H1 (cell line): ENCODE measurements around the gene FOXL3. TPM values are rescaled to one million over a fixed set of nuclear protein-coding genes. Genes with fewer than 3 reads are reported as not detected.

Experiments used
- CTCF ChIA-PET: fragments of 300-600 bp; sonication (Branson Sonifier 250); formaldehyde crosslinking; loops from one replicate; lab custom pipeline; 2021; ENCODE audit not compliant: partially characterized antibody; lab: Charles Lee
- POLR2A ChIA-PET: fragments of 300-600 bp; sonication (Branson Sonifier 250); formaldehyde crosslinking; loops from one replicate; lab custom pipeline; 2021; ENCODE audit warnings: inconsistent platforms; ENCODE audit not compliant: partially characterized antibody; lab: Charles Lee
- DNase-seq, 2 experiments: peaks; one replicate each; pipeline versions ENCODE4 v3.0.0 to v3.0.0-alpha.2; 2010 to 2022; ENCODE audit warnings: low spot score in 2 of 2, low read depth in 1 of 2, mixed read lengths in 1 of 2
- FAIRE-seq: peaks from 2 replicates; lab custom pipeline; 2011; peaks lifted over from hg19 to GRCh38; lab: Jason Lieb, UNC
- H2AFZ ChIP-seq: 2 replicates; pipeline ENCODE4 v1.8.1; 2012; ENCODE audit warnings: low read length, inconsistent platforms
- H2AK5ac ChIP-seq: 2 replicates; pipeline ENCODE4 v1.6.1; 2013; ENCODE audit warnings: low read depth, low read length
- H2BK120ac ChIP-seq: replicated peaks from 2 replicates; pipeline ENCODE3; 2013; ENCODE audit warnings: low read depth, low read length, inconsistent platforms
- H2BK12ac ChIP-seq: 2 replicates; pipeline ENCODE4 v1.6.1; 2013; ENCODE audit warnings: low read depth, low read length
- H2BK15ac ChIP-seq: 2 replicates; pipeline ENCODE4 v1.6.1; 2013; ENCODE audit warnings: low read length
- H2BK20ac ChIP-seq: 2 replicates; pipeline ENCODE4 v1.6.1; 2013; ENCODE audit warnings: low read length
- H2BK5ac ChIP-seq: 2 replicates; pipeline ENCODE4 v1.6.1; 2013; ENCODE audit warnings: low read depth, low read length
- H3K14ac ChIP-seq: 2 replicates; pipeline ENCODE4 v1.6.1; 2013; ENCODE audit warnings: inconsistent platforms; ENCODE audit not compliant: insufficient read length
- H3K18ac ChIP-seq: 2 replicates; pipeline ENCODE4 v1.6.1; 2013; ENCODE audit warnings: low read length; ENCODE audit errors: extremely low read depth
- H3K23ac ChIP-seq: 2 replicates; pipeline ENCODE4 v1.6.1; 2013; ENCODE audit warnings: inconsistent platforms; ENCODE audit not compliant: insufficient read length
- H3K23me2 ChIP-seq: 2 replicates; pipeline ENCODE4 v1.6.1; 2013; ENCODE audit warnings: low read depth, low read length
- H3K27ac ChIP-seq: 2 replicates; pipeline ENCODE4 v1.6.1; 2011; ENCODE audit warnings: low read depth, low read length, inconsistent platforms
- H3K27me3 ChIP-seq, 4 experiments: replicated peaks in 1 of 4; 1 replicate in 1 of 4; 2 replicates in 3 of 4; pipeline versions ENCODE4 v1.6.1 to v1.8.1; 2011 to 2013; ENCODE audit warnings: low read length in 3 of 4, mild to moderate bottlenecking in 3 of 4, inconsistent platforms in 2 of 4, mixed read lengths in 2 of 4, moderate library complexity in 1 of 4; ENCODE audit not compliant: control insufficient read depth in 3 of 4, insufficient read depth in 3 of 4; ENCODE audit errors: extremely low read depth in 1 of 4
- H3K36me3 ChIP-seq, 4 experiments: 2 replicates each; pipeline versions ENCODE4 v1.6.1 to v1.8.1; 2011 to 2013; ENCODE audit warnings: mild to moderate bottlenecking in 4 of 4, low read length in 3 of 4, moderate library complexity in 2 of 4, control low read depth in 1 of 4, inconsistent platforms in 1 of 4; ENCODE audit not compliant: insufficient read depth in 4 of 4, control insufficient read depth in 2 of 4
- H3K4ac ChIP-seq: replicated peaks from 2 replicates; pipeline ENCODE3; 2013; ENCODE audit warnings: low read length, low read depth, mixed read lengths, inconsistent platforms; ENCODE audit not compliant: insufficient read length
- H3K4me1 ChIP-seq, 4 experiments: replicated peaks in 1 of 4; 1 replicate in 1 of 4; 2 replicates in 3 of 4; pipeline versions ENCODE4 v1.6.1 to v1.8.1; 2011 to 2013; ENCODE audit warnings: low read length in 3 of 4, inconsistent platforms in 2 of 4, mixed read lengths in 1 of 4; ENCODE audit not compliant: insufficient read depth in 4 of 4, control insufficient read depth in 3 of 4
- H3K4me2 ChIP-seq, 2 experiments: 2 replicates each; pipeline versions ENCODE4 v1.6.1 to v1.8.1; 2011 to 2013; ENCODE audit warnings: low read depth in 2 of 2, low read length in 2 of 2, control low read depth in 1 of 2, inconsistent platforms in 1 of 2, mild to moderate bottlenecking in 1 of 2; ENCODE audit not compliant: insufficient read depth in 1 of 2
- H3K4me3 ChIP-seq, 4 experiments: fragments of 200-600, 300-600 bp in 1 of 4; sonication (generic), shearing (Covaris generic), sonication (Bioruptor Twin) in 1 of 4; 2 replicates each; pipeline versions ENCODE4 v1.5.1 to v1.8.1; 2011 to 2016; ENCODE audit warnings: low read length in 4 of 4, low read depth in 3 of 4, control low read depth in 2 of 4, inconsistent platforms in 2 of 4, mild to moderate bottlenecking in 2 of 4, mixed read lengths in 1 of 4, moderate library complexity in 1 of 4; ENCODE audit not compliant: insufficient read depth in 2 of 4; ENCODE audit errors: extremely low read depth in 1 of 4
- H3K56ac ChIP-seq: replicated peaks from 2 replicates; pipeline ENCODE3; 2013; ENCODE audit warnings: low read depth, mild to moderate bottlenecking, mixed read lengths, low read length, inconsistent platforms; ENCODE audit not compliant: insufficient read length
- H3K79me1 ChIP-seq: 2 replicates; pipeline ENCODE4 v1.6.1; 2013; ENCODE audit warnings: low read depth, low read length, control low read depth
- H3K79me2 ChIP-seq, 2 experiments: 2 replicates each; pipeline versions ENCODE4 v1.6.1 to v1.8.1; 2012 to 2013; ENCODE audit warnings: low read length in 2 of 2, mild to moderate bottlenecking in 2 of 2, inconsistent platforms in 1 of 2; ENCODE audit not compliant: insufficient read depth in 2 of 2, control insufficient read depth in 1 of 2
- H3K9ac ChIP-seq, 4 experiments: replicated peaks in 1 of 4; 1 replicate in 1 of 4; 2 replicates in 3 of 4; pipeline versions ENCODE4 v1.6.1 to v1.8.1; 2011 to 2013; ENCODE audit warnings: low read depth in 3 of 4, low read length in 3 of 4, control low read depth in 2 of 4, mild to moderate bottlenecking in 2 of 4, moderate library complexity in 2 of 4, inconsistent platforms in 1 of 4; ENCODE audit errors: extremely low read depth in 1 of 4
- H3K9me3 ChIP-seq, 2 experiments: 2 replicates each; pipeline versions ENCODE4 v1.6.1 to v1.8.1; 2012 to 2013; ENCODE audit warnings: mild to moderate bottlenecking in 2 of 2, moderate library complexity in 2 of 2, control low read depth in 1 of 2, inconsistent platforms in 1 of 2, low read depth in 1 of 2, low read length in 1 of 2, mixed read lengths in 1 of 2; ENCODE audit not compliant: insufficient read depth in 2 of 2
- H4K20me1 ChIP-seq, 2 experiments: replicated peaks in 1 of 2; 2 replicates each; pipeline versions ENCODE3 to v1.8.1; 2011 to 2013; ENCODE audit warnings: inconsistent platforms in 2 of 2, low read length in 2 of 2, mild to moderate bottlenecking in 1 of 2; ENCODE audit not compliant: insufficient read depth in 2 of 2, control insufficient read depth in 1 of 2
- H4K5ac ChIP-seq: 2 replicates; pipeline ENCODE4 v1.6.1; 2013; ENCODE audit warnings: low read length, low read depth, mixed read lengths, inconsistent platforms; ENCODE audit not compliant: insufficient read length
- H4K8ac ChIP-seq: 2 replicates; pipeline ENCODE4 v1.8.0; 2013; ENCODE audit warnings: mild to moderate bottlenecking, moderate library complexity, low read length, inconsistent platforms; ENCODE audit not compliant: insufficient read depth; ENCODE audit errors: extremely low read depth
- H4K91ac ChIP-seq: replicated peaks from 2 replicates; pipeline ENCODE3; 2013; ENCODE audit warnings: low read length, mixed read lengths, inconsistent platforms; ENCODE audit not compliant: insufficient read length
- BCL11A ChIP-seq, 2 experiments: IDR thresholded peaks; one replicate each; pipeline ENCODE4 v1.6.1; 2011; ENCODE audit warnings: low read depth in 2 of 2, low read length in 2 of 2, mild to moderate bottlenecking in 2 of 2
- CHD2 ChIP-seq: IDR thresholded peaks from 2 replicates; pipeline ENCODE4 v1.6.1; 2012; ENCODE audit warnings: low read length, improper control_type of control experiment
- EP300 ChIP-seq, 2 experiments: IDR thresholded peaks; 1 replicate in 1 of 2; 2 replicates in 1 of 2; pipeline ENCODE4 v1.6.1; 2011 to 2012; ENCODE audit warnings: low read depth in 2 of 2, low read length in 2 of 2, mild to moderate bottlenecking in 2 of 2, borderline replicate concordance in 1 of 2, inconsistent platforms in 1 of 2, moderate library complexity in 1 of 2
- FOSL1 ChIP-seq: IDR thresholded peaks from 2 replicates; pipeline ENCODE4 v1.6.1; 2011; ENCODE audit warnings: mild to moderate bottlenecking, low read depth, low read length, moderate library complexity; ENCODE audit not compliant: insufficient read depth
- HDAC6 ChIP-seq: IDR thresholded peaks from one replicate; pipeline ENCODE4 v1.7.1; 2012; ENCODE audit warnings: low read depth, mild to moderate bottlenecking, inconsistent platforms, low read length, moderate library complexity
- KDM1A ChIP-seq: fragments of 200-600, 300-600 bp; sonication (generic); IDR thresholded peaks from 2 replicates; pipeline ENCODE4 v1.7.1; 2016; ENCODE audit warnings: mild to moderate bottlenecking, low read length, borderline replicate concordance
- MAX ChIP-seq: IDR thresholded peaks from 2 replicates; pipeline ENCODE4 v1.6.1; 2012; ENCODE audit warnings: inconsistent platforms
- RBBP5 ChIP-seq: IDR thresholded peaks from 2 replicates; pipeline ENCODE4 v1.7.1; 2012; ENCODE audit warnings: low read depth, mild to moderate bottlenecking, inconsistent platforms, low read length, moderate library complexity, borderline replicate concordance
- RXRA ChIP-seq: IDR thresholded peaks from 2 replicates; pipeline ENCODE4 v1.6.1; 2011; ENCODE audit warnings: low read depth, mild to moderate bottlenecking, low read length, moderate library complexity; ENCODE audit not compliant: insufficient read depth
- SIN3A ChIP-seq, 2 experiments: IDR thresholded peaks in 1 of 2; conservative IDR thresholded peaks in 1 of 2; 2 replicates each; pipeline ENCODE4 v1.6.1; 2011 to 2012; ENCODE audit warnings: low read length in 2 of 2, improper control_type of control experiment in 1 of 2, low read depth in 1 of 2, mild to moderate bottlenecking in 1 of 2
- TAF1 ChIP-seq: IDR thresholded peaks from 2 replicates; pipeline ENCODE4 v1.6.1; 2011; ENCODE audit warnings: mild to moderate bottlenecking, low read depth, low read length
- TEAD4 ChIP-seq: IDR thresholded peaks from 2 replicates; pipeline ENCODE4 v1.6.1; 2012; ENCODE audit warnings: low read depth, low read length, inconsistent platforms, mixed read lengths
- whole genome bisulfite sequencing, 2 experiments: shearing (Covaris generic) in 1 of 2; methylation state at CpG; one replicate each; pipeline versions ENCODE4 v1.1.6 to v1.1.7; 2013 to 2015; ENCODE audit warnings: low lambda C conversion rate in 2 of 2, mixed read lengths in 2 of 2, inconsistent platforms in 1 of 2, low coverage in 1 of 2, missing lambda C conversion rate in 1 of 2; ENCODE audit not compliant: insufficient replicate concordance in 2 of 2, insufficient coverage in 1 of 2, insufficient read length in 1 of 2; ENCODE audit errors: extremely low coverage in 1 of 2, missing lambda C conversion rate in 1 of 2; 5-methylcytosine and 5-hydroxymethylcytosine counted together
- polyA plus RNA-seq, 7 experiments: library from polyadenylated mRNA; depleted of rRNA in 3 of 7; stranded (reverse) in 5 of 7; unstranded in 2 of 7; fragments of >200 nt in 5 of 7; fragments of 200-250 nt in 2 of 7; gene quantifications; 1 replicate in 5 of 7; 2 replicates in 1 of 7; 4 replicates in 1 of 7; pipeline versions ENCODE4 v1.2.1 to v1.2.3, GENCODE V29; 2011 to 2013; ENCODE audit warnings: missing spikeins in 2 of 7, mixed read lengths in 2 of 7
- total RNA-seq: library from RNA; stranded (reverse); fragmentation: NEBNext Ultra II Directional; extraction: Animal tissue kit (Norgen Biotek cat#: 25700); gene quantifications from 2 replicates; pipeline ENCODE4 v1.2.1, GENCODE V29; 2021

FOXL3 gene
- total and polyA plus RNA-seq, 2 of the 8 experiments (the other 6 are each of a cell fraction or from before 2014, with no cell fraction given): not detected

- Histone ChIP-seq H2AK5ac (no peak overlapping the region), H3K27ac (no peak overlapping the region), H3K4ac (no peak overlapping the region), H4K20me1 (peaks cover 0 to 2% of the 10 kb centered on the region in 2 experiments), H2BK20ac (no peak overlapping the region), H4K5ac (no peak overlapping the region), H3K79me1 (no peaks in the 10 kb centered on the region), H2BK120ac (no peak overlapping the region), H4K8ac (no peak overlapping the region), H2BK12ac (no peak overlapping the region), H3K56ac (no peak overlapping the region), H2AFZ (no peak overlapping the region), H4K91ac (no peak overlapping the region), H2BK5ac (no peak overlapping the region), H3K9ac (no peak overlapping the region), H3K9me3 (peaks cover 14 to 63% of the 10 kb centered on the region in 2 experiments), H3K23ac (no peak overlapping the region), H2BK15ac (no peak overlapping the region), H3K79me2 (no peaks in the 10 kb centered on the region), H3K14ac (no peak overlapping the region), H3K27me3 (no peaks in the 10 kb centered on the region), H3K23me2 (no peaks in the 10 kb centered on the region), H3K4me1 (no peaks in the 10 kb centered on the region), H3K18ac (no peak overlapping the region), H3K4me3 (no peak overlapping the region), H3K4me2 (no peak overlapping the region), H3K36me3 (peaks cover 2 to 55% (median 17%) of the 10 kb centered on the region in 4 experiments; a peak in 6 of 8 replicates)
- CTCF ChIA-PET: interaction anchor here (1.2 to 2.0 kb wide), 2 partner anchors 9 to 10 kb away, joined by 7 to 10 read pairs; no protein-coding TSS in a partner anchor
- DNase-seq: no peak
- FAIRE-seq: no peak
- POLR2A ChIA-PET: no interaction called here
- 93% methylated on average over 29 of the region's 41 CpGs; no CpG with 5 or more reads in 1 of the 2 experiments for WGBS, 2 experiments
- no peak for TF ChIP-seq KDM1A
- TF ChIP-seq MAX: no peak
- no peak for TF ChIP-seq HDAC6
- no peak for TF ChIP-seq SIN3A (conservative IDR thresholded peaks at IDR 0.05 in 1 of 2, IDR thresholded peaks at IDR 0.05 in 1 of 2; ENCODE audit: low read depth in 1 of 2, low read length in 2 of 2)
- no peak for TF ChIP-seq BCL11A (IDR thresholded peaks at IDR 0.05; ENCODE audit: low read depth in 2 of 2, low read length in 2 of 2)
- no peak for TF ChIP-seq RBBP5
- TF ChIP-seq TAF1: no peak
- TF ChIP-seq CHD2: no peak
- TF ChIP-seq FOSL1: no peak
- TF ChIP-seq TEAD4: no peak
- no peak for TF ChIP-seq RXRA
- no peak for TF ChIP-seq EP300 (IDR thresholded peaks at IDR 0.05; ENCODE audit: borderline replicate concordance in 1 of 2, low read depth in 2 of 2, low read length in 2 of 2)
Observed at GRCh38 chr7:253581-254336, 36.2 kb upstream of the FOXL3 start.
